ENCODE measurements around the gene NRL.
"Not testable (repeated sequence)": the region's sequence is repeated elsewhere in the genome, so short reads cannot be mapped to it uniquely, and the experiment has no call there.

NRL gene

DNA sequence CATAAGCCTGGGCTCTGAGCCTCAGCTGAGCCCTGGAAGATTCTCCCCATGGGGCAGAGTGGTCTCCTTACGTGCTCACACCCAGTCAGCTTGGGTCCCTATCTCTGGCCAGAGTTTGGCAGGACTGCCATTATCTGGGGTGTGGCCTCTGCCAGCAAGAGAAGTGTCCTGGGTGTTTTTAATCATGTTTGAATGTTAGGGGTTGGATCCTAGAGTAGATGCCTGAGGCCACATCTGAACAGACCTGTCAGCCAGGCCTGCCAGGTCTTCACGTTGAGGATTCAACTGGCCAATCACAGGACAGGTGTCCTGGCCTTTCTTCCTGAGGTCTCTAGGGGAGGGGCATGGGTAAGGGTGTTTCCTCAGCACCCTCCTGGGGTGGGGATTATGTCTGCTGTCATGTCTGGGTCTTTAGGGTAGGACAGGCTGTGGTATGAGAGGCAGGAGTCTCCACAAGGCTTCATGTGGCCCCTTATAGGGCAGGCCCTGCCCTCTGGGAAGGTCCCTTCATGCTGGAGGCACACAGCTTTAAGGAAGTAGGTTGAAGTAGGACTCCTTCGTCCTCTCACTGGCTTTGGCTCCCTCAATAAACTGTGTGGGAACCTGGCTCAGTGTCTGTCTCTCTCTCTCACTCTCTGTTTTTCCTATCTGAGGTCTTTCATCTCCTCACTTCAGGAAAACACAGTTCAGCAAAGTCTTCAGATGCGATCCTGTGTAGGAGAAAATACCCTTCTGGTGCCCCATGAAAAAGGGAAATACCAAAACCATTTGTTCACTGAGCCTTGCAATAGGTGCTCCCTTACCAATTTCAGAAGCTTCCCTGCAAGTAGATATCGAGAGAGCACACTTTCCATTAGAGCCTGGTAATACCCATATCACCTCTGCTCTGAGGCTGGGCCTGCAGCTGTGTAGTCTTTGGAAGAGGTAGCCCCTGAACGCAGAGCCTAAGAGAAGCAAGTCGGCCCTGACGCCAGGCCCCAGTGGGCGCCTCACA is 9.0 kb upstream of the NRL start:
- DNase-seq (ENCODE audit: low read depth in 2 of 2): no peak

DNA sequence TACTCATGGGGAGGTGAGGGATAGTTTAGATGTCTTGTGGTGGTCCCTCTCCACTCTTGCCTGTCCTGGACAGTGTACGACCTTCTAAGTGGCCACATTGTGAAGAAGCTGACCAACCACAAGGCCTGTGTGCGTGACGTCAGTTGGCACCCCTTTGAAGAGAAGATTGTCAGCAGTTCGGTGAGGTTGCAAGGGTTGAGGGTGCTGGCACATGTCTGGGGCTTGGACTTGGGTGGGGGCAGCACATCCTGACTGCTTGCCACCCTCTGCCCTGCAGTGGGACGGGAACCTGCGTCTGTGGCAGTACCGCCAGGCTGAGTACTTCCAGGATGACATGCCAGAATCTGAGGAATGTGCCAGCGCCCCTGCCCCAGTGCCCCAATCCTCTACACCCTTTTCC is 8.1 kb upstream of the NRL start:
- no peak for DNase-seq (ENCODE audit: low read depth in 2 of 2)

DNA sequence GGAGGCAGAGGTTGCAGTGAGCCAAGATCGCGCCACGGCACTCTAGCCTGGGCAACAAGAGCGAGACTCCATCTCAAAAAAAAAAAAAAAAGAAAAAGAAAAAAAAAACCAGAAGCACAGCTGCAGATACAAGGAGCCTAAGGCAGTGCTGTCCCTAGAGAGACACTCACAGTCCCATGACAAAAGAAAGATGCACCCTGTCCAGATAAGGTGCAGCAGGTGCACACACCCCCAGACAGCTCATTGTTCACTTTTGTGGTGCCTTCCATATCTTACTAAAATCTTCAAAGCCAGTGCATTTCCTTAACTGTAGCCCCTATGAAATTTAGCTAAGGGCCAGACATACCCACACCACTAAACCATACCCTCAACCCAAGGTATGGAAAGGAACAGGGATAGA is 7.7 kb upstream of the NRL start:
- DNase-seq (ENCODE audit: low read depth in 2 of 2): no peak

DNA sequence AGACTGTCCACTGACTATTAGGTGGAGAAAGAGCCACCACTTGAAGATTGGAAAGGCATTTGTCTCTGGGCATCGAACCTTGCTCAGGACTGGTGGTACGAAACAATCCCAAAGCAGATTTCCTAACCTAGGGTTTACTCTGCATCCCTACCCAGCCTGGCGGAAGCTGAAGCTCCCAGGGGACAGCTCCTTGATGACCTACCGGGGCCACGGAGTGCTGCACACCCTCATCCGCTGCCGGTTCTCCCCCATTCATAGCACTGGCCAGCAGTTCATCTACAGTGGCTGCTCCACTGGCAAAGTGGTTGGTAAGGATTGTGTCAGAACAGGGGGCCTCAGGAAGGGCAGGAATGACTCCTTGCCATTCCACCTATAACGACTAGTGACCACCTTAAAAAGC is 6.5 kb upstream of the NRL start:
- no peak for DNase-seq (ENCODE audit: low read depth in 2 of 2)

DNA sequence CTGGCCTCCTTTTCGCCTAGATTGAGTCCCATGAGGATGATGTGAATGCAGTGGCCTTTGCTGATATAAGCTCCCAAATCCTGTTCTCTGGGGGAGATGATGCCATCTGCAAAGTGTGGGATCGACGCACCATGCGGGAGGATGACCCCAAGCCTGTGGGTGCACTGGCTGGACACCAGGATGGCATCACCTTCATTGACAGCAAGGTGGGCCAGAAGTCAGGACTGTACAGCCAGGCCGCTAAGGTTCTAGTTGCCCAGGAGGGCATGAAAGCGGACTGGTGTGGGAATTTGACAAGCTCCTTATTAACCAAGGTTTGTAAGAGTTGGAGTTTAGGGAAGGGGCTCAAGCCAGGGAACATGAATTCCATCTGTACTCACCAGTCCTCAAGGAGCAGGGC is 4.9 kb upstream of the NRL start:
- no peak for DNase-seq (ENCODE audit: low read depth in 2 of 2)

DNA sequence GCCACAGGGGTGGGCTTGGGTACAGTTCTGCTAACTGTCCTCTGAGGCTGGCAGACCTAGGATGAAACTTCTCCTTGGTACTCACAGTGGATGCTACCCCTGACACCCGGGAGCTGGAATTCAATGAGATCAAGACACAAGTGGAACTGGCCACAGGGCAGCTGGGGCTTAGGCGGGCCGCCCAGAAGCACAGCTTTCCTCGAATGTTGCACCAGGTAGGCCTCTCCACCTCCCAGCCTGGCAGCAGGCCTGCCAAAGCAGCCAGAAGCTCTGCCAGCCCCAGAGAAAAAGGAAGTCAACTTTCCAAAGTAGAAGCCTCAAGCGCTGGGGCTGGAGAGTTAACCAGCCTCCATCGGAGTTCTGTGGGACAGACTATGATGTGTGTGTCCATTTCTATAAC is 2.4 kb upstream of the NRL start:
- DNase-seq (ENCODE audit: low read depth in 2 of 2): no peak

DNA sequence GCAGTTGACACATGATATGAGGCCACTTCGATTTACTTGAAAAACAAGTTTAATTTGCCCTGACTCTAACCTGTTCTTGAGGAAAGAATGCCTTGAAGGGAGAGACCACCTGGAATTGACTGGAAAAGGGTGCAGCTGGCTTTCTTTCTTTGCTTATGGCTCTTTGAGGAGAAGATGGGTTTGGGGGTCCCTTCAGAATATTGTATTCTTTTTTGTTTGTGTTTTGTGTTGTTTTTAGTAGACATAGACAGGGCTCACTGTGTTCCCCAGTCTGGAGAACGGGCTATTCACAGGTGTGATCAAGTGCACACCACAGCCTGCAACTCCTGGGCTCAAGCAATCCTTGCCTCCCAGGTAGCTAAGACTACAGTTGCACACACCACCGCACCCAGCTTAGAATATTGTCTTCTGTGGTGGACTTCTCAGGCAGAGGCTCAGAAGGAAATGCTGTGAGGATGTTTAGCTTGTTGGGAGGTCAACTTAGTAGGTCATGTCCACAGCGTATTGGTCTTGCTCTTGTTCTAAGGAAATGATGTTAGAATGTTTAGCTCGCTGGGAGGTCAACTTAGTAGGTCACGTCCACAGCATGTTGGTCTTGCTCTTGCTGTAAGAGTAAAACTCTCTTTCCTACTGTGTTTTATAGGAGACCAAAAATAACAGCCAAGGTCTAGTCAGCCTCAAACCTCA is 1.5 kb upstream of the NRL start:
- no peak for DNase-seq (ENCODE audit: low read depth in 2 of 2)

DNA sequence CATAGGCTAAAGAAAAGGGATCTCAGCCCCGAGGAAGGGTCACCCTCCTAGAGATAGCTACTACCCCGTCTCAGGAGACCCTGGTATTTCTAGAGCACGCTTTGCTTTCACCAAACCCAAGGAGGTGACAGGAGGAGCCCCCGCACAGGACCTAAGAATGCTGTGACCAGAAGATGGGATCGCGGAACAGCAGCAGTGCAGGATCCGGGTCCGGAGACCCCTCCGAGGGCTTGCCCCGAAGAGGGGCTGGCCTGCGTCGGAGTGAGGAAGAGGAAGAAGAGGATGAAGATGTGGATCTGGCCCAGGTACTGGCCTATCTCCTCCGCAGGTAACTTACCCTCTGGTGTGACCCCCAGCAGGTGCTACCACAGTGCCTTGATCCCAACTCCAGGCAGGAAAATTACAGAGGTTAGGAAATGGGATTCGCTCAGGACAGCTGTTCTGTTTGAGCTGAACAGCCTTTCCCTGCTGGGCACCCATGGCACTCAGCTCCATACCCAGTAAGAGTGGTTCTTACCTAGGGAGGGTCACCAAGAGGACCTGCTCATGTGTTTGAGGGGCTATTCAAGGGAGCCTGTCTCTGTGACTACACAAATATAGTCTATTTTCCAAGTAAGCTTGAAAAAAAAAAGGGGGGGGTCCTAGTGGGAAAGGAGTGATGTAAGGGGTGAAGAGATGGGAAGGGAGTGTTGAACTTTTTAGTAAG is 826 bp upstream of the NRL start:
- no peak for DNase-seq (ENCODE audit: low read depth in 2 of 2)

DNA sequence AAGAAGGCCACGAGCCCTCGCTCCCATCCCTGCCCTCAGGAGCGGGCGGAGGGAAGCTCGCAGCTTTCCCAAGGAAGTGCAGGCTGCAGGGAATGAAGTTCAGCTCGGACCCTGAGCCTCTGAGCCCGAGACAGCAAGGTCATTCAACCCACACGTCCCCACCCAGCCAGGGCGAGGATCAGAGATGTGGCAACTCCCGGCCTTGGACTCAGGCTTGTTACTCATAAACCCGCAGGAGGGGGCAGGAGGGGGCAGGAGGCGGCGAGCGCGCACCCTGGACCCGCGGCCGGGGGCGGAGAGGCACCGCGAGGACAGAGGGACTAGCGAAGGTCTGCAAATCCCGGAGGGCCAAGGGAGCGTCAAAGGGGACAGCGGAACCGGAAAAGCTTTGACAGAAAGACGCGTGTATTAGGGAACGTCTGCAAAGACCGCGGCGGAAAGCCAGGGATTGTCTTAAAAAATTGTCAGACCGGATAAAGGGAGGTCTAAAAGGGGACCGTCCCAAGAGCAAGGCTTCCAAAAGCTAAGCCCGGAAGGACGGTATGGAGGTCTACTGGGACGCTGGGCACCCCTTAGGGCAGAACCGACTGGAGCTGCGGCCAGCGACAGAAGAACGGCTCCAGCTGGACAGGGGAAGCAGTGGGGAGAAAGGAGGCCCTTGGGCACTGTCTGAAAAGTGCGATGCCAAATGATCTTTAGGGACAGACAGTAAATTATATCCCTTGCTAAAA is 783 bp downstream of the NRL start:
- peak; percentile 60 to 68 for DNase-seq (ENCODE audit: low read depth in 2 of 2)

DNA sequence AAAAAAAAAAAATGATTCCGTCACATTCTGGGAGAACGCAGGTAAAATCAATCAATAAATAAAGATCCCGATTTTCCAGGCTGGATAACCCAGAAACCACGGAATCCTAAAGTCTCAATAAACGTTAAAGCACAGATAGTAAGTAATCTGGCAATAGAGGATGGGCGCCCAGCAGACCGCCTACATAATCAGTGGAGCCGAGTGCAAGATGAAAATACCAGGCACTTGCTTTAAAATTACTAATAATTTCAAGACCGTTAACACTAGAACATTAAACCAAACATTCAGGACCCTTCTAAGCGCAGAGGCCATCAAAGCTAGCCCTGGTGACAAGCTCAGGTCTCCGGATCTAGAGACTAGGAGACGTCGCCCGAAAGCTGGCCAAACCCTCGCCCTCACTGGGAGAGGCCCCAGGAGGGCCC is 1.4 kb downstream of the NRL start:
- no peak for DNase-seq (ENCODE audit: low read depth in 2 of 2)

DNA sequence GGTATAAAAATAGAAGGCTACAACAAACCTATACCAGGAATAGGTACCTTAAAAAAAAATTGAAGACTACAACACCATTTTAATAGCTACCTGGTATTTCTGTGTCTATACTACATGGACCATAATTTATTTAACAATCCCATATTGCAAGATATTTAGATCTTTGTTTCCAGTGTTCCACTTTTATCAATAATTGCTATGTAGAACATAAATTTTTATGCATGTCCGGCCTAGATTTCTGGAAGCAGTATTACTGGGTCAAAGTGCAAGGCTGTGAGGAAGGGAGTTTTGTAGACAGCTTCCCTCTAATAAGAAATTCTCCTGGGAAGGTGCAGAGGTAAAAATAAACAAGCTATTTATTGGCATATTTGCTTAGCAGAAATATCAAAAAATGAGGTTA is 4.2 kb downstream of the NRL start:
- DNase-seq (ENCODE audit: low read depth in 2 of 2): no peak

DNA sequence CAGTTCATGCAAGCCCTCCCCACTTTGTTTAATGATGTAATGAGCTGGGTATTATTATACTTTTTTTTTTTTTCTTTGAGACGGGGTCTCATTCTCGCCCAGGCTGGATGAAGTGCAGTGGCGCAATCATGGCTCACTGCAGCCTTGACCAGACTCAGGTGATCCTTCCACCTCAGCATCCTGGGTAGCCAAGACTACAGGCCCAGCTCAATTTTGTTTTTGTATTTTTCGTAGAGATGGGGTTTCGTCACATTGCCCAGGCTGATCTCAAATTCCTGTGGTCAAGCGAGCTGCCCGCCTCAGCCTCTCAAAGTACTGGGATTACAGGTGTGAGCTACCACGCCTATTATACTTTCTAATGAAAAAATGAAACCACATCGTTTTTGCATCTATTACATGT is 4.7 kb downstream of the NRL start:
- DNase-seq (ENCODE audit: low read depth in 2 of 2): no peak

DNA sequence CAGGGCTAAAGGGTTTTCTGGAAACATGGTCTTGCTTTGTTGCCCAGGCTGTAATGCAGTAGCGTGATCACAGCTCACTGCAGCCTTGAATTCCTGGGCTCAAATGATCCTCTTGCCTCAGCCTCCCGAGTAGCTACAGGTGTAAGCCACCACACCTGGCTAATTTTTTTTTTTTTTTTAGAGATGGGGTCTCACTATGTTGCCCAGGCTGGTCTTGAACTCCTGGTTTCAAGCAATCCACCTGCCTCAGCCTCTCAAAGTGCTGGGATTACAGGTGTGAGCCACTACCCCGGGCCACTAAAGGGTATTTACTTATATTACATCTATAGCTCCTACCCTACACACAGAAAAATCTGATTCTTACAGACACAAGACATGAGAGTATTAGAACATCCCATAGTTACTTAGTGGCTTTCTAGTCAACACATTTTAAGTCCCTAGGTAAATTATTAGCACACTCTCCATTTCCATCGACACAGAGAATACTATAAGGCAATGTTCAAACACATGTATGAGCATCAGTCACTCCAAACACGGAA is 6.3 kb downstream of the NRL start:
- DNase-seq (ENCODE audit: low read depth in 2 of 2): no peak

DNA sequence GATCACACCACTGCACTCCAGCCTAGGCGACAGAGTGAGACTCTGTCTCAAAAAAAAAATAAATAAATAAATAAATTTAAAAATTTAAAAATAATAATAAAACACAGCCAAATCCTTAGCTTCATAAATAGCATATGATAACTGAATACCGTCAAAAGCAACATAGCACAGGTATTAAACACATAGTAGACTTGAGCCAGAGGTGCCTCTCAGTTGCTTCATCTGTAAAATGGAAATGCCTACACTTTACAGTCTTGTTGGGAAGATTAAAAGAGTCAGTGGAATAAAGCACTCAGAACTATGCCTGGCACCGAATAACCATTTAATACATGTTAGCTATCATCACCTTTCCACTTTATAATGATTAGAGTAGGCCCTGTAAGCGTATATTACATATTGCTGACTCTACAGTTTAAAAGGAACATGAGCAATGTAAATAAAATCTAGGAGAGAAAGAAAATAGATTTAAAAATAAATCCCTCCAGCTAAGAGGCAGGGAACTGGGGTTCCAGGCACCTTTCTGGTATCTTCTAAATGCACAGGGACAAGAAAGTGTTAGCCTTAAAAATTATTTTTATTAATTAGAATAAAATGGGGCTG is 8.0 kb downstream of the NRL start:
- no peak for DNase-seq (ENCODE audit: low read depth in 2 of 2)

DNA sequence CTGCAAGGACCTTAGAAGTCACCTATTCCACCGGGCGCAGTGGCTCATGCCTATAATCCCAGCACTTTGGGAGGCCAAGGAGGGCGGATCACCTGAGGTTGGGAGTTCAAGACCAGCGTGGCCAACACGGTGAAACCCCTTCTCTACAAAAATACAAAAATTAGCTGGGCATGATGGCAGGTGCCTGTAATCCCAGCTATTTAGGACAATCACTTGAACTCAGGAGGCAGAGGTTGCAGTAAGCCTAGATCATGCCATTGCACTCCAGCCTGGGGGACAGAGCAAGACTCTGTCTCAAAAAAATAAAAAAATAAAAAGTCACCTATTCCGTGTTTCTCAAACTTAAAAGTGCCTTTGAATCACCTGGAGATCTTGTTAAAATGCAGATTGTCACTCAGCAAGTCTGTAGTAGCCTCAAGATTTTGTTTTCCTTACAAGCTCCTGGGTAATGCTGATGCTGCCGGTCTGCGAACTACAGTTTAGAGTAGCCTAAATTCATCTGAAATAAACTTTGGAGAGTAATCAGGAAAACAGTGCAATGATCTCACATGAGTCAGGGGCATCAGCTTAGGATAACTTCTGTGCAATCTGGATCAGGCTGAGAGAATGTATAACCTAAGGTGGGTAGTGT is 9.0 kb downstream of the NRL start:
- not testable (repeated sequence) for DNase-seq (ENCODE audit: low read depth in 2 of 2)

DNA sequence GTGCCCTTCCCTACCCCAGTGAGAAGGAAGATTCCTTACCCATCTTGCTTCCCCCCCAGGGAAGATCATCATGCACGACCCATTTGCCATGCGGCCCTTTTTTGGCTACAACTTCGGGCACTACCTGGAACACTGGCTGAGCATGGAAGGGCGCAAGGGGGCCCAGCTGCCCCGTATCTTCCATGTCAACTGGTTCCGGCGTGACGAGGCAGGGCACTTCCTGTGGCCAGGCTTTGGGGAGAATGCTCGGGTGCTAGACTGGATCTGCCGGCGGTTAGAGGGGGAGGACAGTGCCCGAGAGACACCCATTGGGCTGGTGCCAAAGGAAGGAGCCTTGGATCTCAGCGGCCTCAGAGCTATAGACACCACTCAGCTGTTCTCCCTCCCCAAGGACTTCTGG is 11.3 kb downstream of the NRL start:
- DNase-seq (ENCODE audit: low read depth in 2 of 2): no peak

DNA sequence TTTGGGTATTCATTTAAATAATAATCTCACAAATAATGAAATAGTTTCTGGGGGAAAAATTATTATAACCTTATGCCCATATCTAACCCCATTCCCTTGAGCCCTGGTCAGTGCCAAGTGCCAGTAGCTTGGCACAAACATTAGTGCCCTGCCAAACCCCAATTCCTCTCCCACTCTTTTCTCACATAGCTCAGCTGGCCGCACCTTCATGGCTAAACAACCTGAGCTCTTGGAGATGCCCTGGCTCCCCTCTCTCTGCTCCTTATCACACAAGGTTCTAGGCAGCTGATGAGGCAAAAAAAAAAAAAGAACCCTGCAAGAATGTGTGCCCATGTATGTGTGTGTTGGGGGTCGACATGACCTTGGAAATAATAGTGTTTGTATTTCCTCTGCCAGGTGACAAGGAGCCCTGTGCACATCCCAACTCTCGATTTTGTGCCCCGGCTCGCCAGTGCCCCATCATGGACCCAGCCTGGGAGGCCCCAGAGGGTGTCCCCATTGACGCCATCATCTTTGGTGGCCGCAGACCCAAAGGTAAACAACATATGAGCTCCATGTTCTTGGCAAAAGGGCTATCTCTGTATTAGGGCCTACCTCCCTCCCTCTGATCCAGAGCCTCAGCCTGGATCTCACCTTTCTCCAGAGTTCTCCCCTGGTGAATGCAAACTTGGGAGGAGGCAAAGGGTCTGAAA is 12.2 kb downstream of the NRL start:
- no peak for DNase-seq (ENCODE audit: low read depth in 2 of 2)

DNA sequence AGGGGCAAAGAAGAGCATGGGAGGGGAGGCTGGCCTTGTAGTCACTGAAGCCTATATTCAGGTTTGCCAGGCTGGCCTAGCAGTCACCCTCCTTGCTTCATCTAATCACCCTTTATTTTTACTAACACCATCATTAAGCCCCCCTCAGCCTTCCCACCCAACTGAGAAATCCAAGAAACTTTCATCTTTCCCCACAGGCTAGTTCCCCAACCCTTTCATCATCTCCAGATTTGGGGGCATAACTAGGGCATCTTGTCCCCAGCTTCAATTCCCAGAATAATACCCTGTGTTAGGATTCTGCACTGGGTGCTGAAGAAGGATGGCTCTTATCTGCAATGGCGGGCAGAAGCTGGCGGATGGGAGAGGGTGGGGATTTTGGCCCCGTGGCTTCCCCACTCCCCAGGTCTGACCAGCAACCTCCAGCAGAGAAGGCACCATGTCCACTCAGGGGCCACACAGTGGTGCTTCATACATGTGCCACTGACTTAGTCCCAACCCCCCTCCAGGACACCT is 13.7 kb downstream of the NRL start:
- DNase-seq (ENCODE audit: low read depth in 2 of 2): no peak

DNA sequence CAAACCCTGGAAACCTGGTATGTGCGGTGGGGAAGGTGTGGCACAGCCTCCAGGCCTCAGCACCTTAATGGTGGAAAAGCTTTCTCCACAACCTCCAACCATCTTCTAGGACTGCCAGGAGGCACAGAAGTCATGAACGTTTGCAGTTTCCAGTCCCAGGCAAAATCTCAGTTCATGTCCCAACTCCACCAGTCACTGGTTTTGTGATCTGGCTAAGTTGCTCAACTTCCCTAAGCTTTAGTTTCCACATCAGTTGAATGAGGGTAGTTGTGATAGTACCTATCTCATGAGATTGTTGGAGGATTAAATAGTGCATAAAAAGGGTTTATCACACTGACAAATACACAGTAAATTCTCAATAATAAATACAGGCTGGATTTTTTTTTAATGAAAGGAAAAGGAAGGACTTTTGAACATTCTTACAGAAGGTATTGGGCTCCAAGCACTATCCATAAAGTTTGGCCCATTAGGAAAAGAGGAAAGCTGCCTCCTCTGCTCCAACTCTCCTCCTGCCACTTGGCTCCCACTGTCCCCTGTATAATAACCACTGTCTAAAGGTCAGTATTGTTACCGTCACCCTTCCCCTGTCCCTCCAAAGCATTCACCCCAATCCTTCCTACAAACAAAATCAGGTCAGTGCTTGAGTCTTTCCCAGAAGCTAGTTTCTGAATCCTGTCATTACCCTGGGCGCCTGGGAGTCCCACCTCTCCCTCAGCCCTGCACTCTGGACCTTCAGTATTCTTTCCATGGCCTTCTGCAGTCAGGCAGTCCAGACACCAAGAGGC is 14.4 kb downstream of the NRL start:
- DNase-seq (ENCODE audit: low read depth in 2 of 2): no peak
